Keratinocyte (primary cell): ENCODE measurements around the gene UCP2. TPM values are rescaled to one million over a fixed set of nuclear protein-coding genes. Genes with fewer than 3 reads are reported as not detected.

Source experiments
- DNase-seq: peaks from one replicate; pipeline ENCODE4 v3.0.0-alpha.2; 2011; ENCODE audit warnings: low read depth, missing footprints, low spot score
- FAIRE-seq: peaks from 2 replicates; lab custom pipeline; 2011; peaks lifted over from hg19 to GRCh38; lab: Jason Lieb, UNC
- H2AFZ ChIP-seq: 2 replicates; pipeline ENCODE4 v1.6.0; 2012; ENCODE audit warnings: low read length, control low read depth, inconsistent platforms; ENCODE audit not compliant: control insufficient read depth
- H3K27ac ChIP-seq: 2 replicates; pipeline ENCODE4 v1.5.1; 2011; ENCODE audit warnings: low read length; ENCODE audit not compliant: control insufficient read depth, insufficient read depth
- H3K27me3 ChIP-seq: 3 replicates; pipeline ENCODE4 v1.6.0; 2011; ENCODE audit warnings: low read length; ENCODE audit not compliant: control insufficient read depth, insufficient read depth; ENCODE audit errors: extremely low read depth
- H3K36me3 ChIP-seq, 2 experiments: 2 replicates in 1 of 2; 3 replicates in 1 of 2; pipeline ENCODE4 v1.5.1; 2011; ENCODE audit warnings: low read length in 2 of 2, mild to moderate bottlenecking in 1 of 2; ENCODE audit not compliant: control insufficient read depth in 2 of 2, insufficient read depth in 2 of 2; ENCODE audit errors: extremely low read depth in 1 of 2
- H3K4me1 ChIP-seq: 3 replicates; pipeline ENCODE4 v1.5.1; 2011; ENCODE audit warnings: low read length; ENCODE audit not compliant: control insufficient read depth, insufficient read depth; ENCODE audit errors: extremely low read depth
- H3K4me2 ChIP-seq: 3 replicates; pipeline ENCODE4 v1.6.0; 2011; ENCODE audit warnings: low read depth, low read length; ENCODE audit not compliant: control insufficient read depth, insufficient read depth; ENCODE audit errors: extremely low read depth
- H3K4me3 ChIP-seq, 3 experiments: fragments of 200-600 bp in 1 of 3; sonication (generic) in 1 of 3; 2 replicates in 2 of 3; 3 replicates in 1 of 3; pipeline ENCODE4 v1.5.1; 2011 to 2016; ENCODE audit warnings: low read length in 3 of 3, mild to moderate bottlenecking in 3 of 3, control low read depth in 2 of 3, inconsistent platforms in 1 of 3, low read depth in 1 of 3, mixed read lengths in 1 of 3, mixed run types in 1 of 3, moderate library complexity in 1 of 3; ENCODE audit not compliant: control insufficient read depth in 2 of 3, insufficient read depth in 2 of 3; ENCODE audit errors: extremely low read depth in 1 of 3
- H3K79me2 ChIP-seq: 2 replicates; pipeline ENCODE4 v1.6.0; 2012; ENCODE audit warnings: low read length; ENCODE audit not compliant: control insufficient read depth, insufficient read depth
- H3K9ac ChIP-seq: 3 replicates; pipeline ENCODE4 v1.6.0; 2011; ENCODE audit warnings: low read length; ENCODE audit not compliant: control insufficient read depth, insufficient read depth; ENCODE audit errors: extremely low read depth
- H3K9me1 ChIP-seq: 3 replicates; pipeline ENCODE4 v1.6.0; 2011; ENCODE audit warnings: low read length; ENCODE audit not compliant: control insufficient read depth, insufficient read depth; ENCODE audit errors: extremely low read depth
- H3K9me3 ChIP-seq: 2 replicates; pipeline ENCODE4 v1.5.1; 2012; ENCODE audit warnings: low read depth, low read length; ENCODE audit not compliant: control insufficient read depth
- H4K20me1 ChIP-seq: 3 replicates; pipeline ENCODE4 v1.6.0; 2011; ENCODE audit warnings: low read length; ENCODE audit not compliant: control insufficient read depth, insufficient read depth; ENCODE audit errors: extremely low read depth
- EZH2 ChIP-seq: IDR thresholded peaks from one replicate; pipeline ENCODE4 v1.6.1; 2012; ENCODE audit warnings: inconsistent platforms, mild to moderate bottlenecking, low read length, moderate library complexity
- dilution Hi-C: fragments of 300-500 bp; cut with MboI; formaldehyde crosslinking; loops from one replicate; pipeline ENCODE4 v1.7.0; 2020; ENCODE audit warnings: low sequenced_read_pairs; ENCODE audit not compliant: extremely low pct_ligation_motif_present
- polyA plus RNA-seq, 5 experiments: library from polyadenylated mRNA; depleted of rRNA in 3 of 5; stranded (reverse) in 3 of 5; stranded (forward) in 1 of 5; unstranded in 1 of 5; fragments of >200 nt; gene quantifications; 1 replicate in 1 of 5; 2 replicates in 3 of 5; 3 replicates in 1 of 5; pipeline versions ENCODE4 v1.2.1 to v1.2.3, GENCODE V29; 2011 to 2012; ENCODE audit warnings: missing spikeins in 2 of 5, low read depth in 1 of 5, low replicate concordance in 1 of 5
- TF ChIP-seq, protein P1 (sequence below), 3 experiments: IDR thresholded peaks in 1 of 3; conservative IDR thresholded peaks in 1 of 3; optimal IDR thresholded peaks in 1 of 3; 2 replicates in 2 of 3; 3 replicates in 1 of 3; pipeline versions ENCODE3 to v1.5.1; 2011; ENCODE audit warnings: low read length in 3 of 3, mild to moderate bottlenecking in 3 of 3, moderate library complexity in 2 of 3, control low read depth in 1 of 3, inconsistent platforms in 1 of 3; ENCODE audit not compliant: insufficient read depth in 2 of 3; ENCODE audit errors: extremely low read depth in 1 of 3

The UCP2 gene
- polyA plus RNA-seq, 1 donor (not counting 4 experiments of a cell fraction or from before 2014, with no cell fraction given) = 1.1 TPM

DNA sequence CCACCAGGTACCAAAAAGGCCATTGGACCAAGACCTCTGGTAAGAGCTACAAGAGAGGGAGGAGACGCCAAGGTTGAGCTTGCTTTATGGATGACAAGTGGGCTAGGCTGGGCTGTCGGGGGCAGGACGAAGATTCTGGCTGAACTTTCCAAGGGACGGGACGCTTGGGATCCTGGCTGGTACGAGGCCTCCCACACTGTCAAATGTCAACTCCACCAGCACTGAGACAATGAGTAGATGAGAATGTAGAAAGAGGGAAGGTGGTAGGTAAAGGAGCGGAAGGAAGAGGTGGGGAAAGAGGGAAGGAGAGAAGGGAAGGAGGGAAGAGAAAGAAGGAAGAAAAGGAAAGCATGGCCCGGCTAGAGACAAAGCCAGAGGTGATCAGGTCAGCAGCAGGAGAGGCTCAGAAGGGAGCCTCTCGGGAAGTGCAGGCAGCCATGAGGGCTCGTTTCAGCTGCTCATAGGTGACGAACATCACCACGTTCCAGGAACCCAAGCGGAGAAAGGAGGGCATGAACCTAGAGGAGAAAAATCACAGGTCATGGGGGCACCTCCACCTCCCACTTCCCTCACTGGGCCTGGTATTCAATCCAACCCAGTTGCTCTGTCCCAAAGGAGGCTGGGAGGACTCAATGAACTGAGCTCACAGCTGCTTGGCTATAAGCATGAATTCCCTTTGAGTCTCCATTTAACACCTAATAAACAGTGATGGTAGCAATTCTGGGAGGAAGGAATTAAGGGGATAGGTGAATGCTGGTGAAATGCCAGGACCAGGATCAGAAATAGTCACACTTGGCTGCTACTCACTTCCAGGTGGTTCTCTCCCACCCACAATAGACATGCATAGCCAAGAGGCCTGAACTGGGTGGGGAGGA lies 7.8 kb downstream of the UCP2 start:
- no peaks in the 10 kb centered on the region for H3K79me2 ChIP-seq
- H3K4me3 ChIP-seq = no peak overlapping the region
- DNase-seq (no peak), FAIRE-seq (no peak)
- H3K4me2 ChIP-seq = no peak overlapping the region
- H3K36me3 ChIP-seq = no peaks in the 10 kb centered on the region
- peaks cover 9% of the 10 kb centered on the region for H3K4me1 ChIP-seq
- H4K20me1 ChIP-seq = no peaks in the 10 kb centered on the region
- no peaks in the 10 kb centered on the region for H3K9me1 ChIP-seq
- no peak overlapping the region for H3K27ac ChIP-seq
- no peak overlapping the region for H3K9ac ChIP-seq
- H3K9me3 ChIP-seq = no peaks in the 10 kb centered on the region
- no peaks in the 10 kb centered on the region for H3K27me3 ChIP-seq
- no peak overlapping the region for H2AFZ ChIP-seq
- TF ChIP-seq, protein P1, sequence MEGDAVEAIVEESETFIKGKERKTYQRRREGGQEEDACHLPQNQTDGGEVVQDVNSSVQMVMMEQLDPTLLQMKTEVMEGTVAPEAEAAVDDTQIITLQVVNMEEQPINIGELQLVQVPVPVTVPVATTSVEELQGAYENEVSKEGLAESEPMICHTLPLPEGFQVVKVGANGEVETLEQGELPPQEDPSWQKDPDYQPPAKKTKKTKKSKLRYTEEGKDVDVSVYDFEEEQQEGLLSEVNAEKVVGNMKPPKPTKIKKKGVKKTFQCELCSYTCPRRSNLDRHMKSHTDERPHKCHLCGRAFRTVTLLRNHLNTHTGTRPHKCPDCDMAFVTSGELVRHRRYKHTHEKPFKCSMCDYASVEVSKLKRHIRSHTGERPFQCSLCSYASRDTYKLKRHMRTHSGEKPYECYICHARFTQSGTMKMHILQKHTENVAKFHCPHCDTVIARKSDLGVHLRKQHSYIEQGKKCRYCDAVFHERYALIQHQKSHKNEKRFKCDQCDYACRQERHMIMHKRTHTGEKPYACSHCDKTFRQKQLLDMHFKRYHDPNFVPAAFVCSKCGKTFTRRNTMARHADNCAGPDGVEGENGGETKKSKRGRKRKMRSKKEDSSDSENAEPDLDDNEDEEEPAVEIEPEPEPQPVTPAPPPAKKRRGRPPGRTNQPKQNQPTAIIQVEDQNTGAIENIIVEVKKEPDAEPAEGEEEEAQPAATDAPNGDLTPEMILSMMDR (optimal IDR thresholded peaks at IDR 0.05 in 1 of 3, IDR thresholded peaks at IDR 0.05 in 1 of 3, conservative IDR thresholded peaks at IDR 0.05 in 1 of 3; ENCODE audit: extremely low read depth in 1 of 3, insufficient read depth in 2 of 3, low read length in 3 of 3) = no peak
- no peak for TF ChIP-seq EZH2
- dilution Hi-C loops = no loop called here

GRCh38 chr11:73972620-73973449 lies 9.8 kb downstream of the UCP2 start:
- H2AFZ ChIP-seq = no peak overlapping the region
- H3K4me2 ChIP-seq = no peak overlapping the region
- dilution Hi-C loops = no loop called here
- H3K27ac ChIP-seq = no peak overlapping the region
- no peaks in the 10 kb centered on the region for H3K79me2 ChIP-seq
- no peak for FAIRE-seq
- TF ChIP-seq, protein P1 (optimal IDR thresholded peaks at IDR 0.05 in 1 of 3, IDR thresholded peaks at IDR 0.05 in 1 of 3, conservative IDR thresholded peaks at IDR 0.05 in 1 of 3; ENCODE audit: extremely low read depth in 1 of 3, insufficient read depth in 2 of 3, low read length in 3 of 3) = no peak
- TF ChIP-seq EZH2 = no peak
- H4K20me1 ChIP-seq = no peaks in the 10 kb centered on the region
- no peak for DNase-seq
- no peaks in the 10 kb centered on the region for H3K9me1 ChIP-seq
- peaks cover 8% of the 10 kb centered on the region for H3K4me1 ChIP-seq
- H3K36me3 ChIP-seq = no peaks in the 10 kb centered on the region
- H3K4me3 ChIP-seq = no peak overlapping the region
- H3K27me3 ChIP-seq = no peaks in the 10 kb centered on the region
- H3K9me3 ChIP-seq = no peaks in the 10 kb centered on the region
- H3K9ac ChIP-seq = no peak overlapping the region
